RCC 7860 (cell line): ENCODE data around the gene CDC25C.
A peak's percentile ranks its signal among the peaks of the same experiment; 100 is the strongest.
"Not testable (repeated sequence)": the region's sequence is repeated elsewhere in the genome, so short reads cannot be mapped to it uniquely, and the experiment has no call there.

Experiments
- DNase-seq: peaks from one replicate; pipeline ENCODE4 v3.0.0-alpha.2; 2015; ENCODE audit warnings: low spot score
- FAIRE-seq: peaks from 2 replicates; lab custom pipeline; 2012; peaks lifted over from hg19 to GRCh38; lab: Jason Lieb, UNC

CDC25C gene

GRCh38 chr5:138349852-138350562 is 18.4 kb upstream of the CDC25C start:
- no peak for DNase-seq
- FAIRE-seq: no peak

- no peak for FAIRE-seq
- no peak for DNase-seq
Measured at GRCh38 chr5:138346889-138347288, 15.3 kb upstream of the CDC25C start.

GRCh38 chr5:138344887-138345622 is 13.5 kb upstream of the CDC25C start:
- DNase-seq (no peak), FAIRE-seq (no peak)

GRCh38 chr5:138340008-138340407 is 8.4 kb upstream of the CDC25C start:
- FAIRE-seq: no peak
- no peak for DNase-seq

DNA sequence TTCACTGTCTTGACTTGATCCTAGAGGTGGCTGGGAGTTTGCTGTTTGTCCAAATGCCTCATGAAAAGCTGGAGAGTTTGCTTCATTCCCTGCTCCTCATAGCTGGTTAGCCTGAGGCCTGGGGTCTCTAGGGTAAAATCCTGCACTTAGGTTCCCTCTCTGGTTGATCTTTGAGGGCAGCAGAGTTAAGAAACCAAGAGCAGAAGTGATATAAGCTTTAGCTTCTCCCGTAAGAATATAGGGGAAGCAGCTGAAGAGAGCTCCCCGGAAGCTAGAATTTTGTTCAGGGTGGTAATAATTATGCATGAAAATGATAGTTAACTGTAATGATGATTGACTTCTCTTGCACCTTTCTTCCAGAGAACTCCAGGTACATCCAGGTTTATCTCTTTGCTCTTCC is 7.9 kb upstream of the CDC25C start:
- DNase-seq: no peak

GRCh38 chr5:138339091-138339456 is 7.5 kb upstream of the CDC25C start:
- no peak for FAIRE-seq

More for the DNA sequence above, 7.9 kb upstream of the CDC25C start:
- no peak for FAIRE-seq

GRCh38 chr5:138338411-138339090 is 6.9 kb upstream of the CDC25C start:
- DNase-seq (no peak), FAIRE-seq (no peak)

More at GRCh38 chr5:138339091-138339456, 7.5 kb upstream of the CDC25C start:
- no peak for DNase-seq

GRCh38 chr5:138337685-138338410 is 6.2 kb upstream of the CDC25C start, which contains the start of gene FAM53C:
Gene FAM53C (plus strand): TSS chr5:138338266. CDS start chr5:138341336, 3,070 bp downstream.
- peak; percentile 74 for DNase-seq
- FAIRE-seq: no peak

DNA sequence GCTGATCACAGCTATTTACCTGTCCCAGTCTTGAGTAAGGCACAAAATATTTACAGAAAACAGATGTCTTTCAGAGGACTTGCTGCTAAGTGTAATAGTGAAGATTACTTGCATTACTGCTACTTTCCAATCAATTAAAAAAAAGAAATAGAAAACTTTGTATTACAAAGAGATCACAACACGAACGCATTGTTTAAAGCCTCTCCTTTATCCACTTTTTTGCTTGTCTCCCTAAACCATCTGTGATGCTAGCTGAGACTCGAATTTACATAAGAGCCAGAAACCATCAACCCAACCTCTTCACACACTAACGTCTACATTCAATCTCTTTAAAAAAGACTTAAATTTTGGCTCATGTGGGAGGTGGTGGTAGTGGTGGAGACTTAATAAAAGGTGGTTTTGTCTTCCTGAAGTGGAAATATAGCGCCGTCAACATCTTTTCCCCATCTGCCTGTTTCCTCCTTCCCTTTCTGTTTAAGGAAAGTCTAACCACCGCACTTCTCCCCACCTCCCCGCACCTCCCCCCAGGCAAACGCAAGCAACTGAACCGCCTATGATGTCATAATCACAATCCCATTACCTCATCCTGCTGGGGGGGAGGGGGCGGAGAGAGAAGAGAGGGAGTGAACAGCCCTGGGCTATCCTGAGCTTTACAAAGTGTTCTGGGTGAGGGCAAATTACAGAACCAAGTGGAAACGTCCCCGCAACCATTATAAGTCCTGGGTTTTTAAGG is 5.5 kb upstream of the CDC25C start:
- no peak for FAIRE-seq
- DNase-seq: peak; percentile 56

- FAIRE-seq: no peak
- DNase-seq: peak; percentile 66
Measured at GRCh38 chr5:138334867-138335447, 3.4 kb upstream of the CDC25C start.

DNA sequence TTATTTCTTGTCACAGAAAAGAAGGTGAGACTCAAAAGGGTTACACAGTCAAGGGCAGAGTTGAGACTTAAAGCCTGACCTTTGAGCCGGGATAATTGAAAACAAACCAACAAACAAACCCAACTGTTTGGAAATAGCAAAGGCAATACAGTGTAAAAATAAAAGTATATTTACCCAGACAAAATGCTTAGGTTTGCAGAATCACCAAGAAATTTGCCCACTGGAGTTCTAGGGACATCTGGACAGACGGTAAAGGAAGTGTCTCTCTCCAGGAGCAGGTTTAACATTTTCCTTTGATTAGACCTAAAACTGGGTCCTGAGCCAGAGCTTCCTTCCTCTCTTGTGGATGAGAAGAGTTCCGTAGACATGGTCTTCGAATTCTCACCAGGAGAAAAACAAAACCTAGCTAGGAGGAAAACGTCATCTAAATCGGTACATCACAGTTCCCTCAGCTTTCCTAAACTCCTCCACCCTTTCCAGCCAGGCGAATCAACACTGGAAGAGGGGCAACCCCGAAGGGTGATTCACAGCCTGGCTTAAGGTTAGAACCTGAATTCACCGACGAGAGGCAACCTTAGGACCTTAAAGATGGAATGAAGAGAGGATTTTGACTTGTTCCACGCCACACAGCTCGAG is 673 bp downstream of the CDC25C start:
- no peak for DNase-seq
- no peak for FAIRE-seq

DNA sequence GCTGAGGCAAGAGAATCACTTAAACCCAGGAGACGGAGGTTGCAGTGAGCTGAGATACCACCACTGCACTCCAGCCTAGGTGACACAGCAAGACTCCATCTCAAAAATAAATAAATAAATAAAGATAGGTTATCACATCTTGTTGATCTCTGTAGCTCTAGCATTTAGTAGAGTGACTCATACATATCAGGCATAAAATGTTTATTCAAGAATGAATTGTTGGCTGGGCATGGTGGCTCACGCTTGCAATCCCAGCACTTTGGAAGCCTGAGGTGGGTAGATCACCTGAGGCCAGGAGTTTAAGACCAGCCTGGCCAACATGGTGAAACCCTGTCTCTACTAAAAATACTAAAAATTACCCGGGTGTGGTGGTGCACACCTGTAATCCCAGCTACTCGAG is 13.4 kb downstream of the CDC25C start:
- FAIRE-seq, DNase-seq: not testable (repeated sequence)

DNA sequence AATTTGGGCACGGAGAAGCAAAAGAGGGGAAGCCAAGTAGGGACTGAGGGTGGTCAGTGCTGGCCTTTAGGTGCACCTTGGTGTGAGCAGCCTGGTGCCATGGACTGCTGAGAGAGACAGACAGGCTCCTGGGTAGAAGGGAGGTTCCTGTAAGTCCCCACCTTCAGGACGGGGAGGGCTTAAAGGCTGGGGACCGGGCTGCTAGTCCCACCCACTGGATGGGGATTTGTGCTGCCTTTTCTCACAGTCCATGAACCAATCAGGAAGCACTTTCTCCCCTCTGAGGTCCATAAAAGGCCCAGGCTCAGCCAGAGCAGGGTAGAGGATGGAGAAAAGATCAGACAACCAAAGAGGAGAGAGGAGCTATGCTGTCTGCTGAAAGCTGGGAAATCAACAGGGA is 15.2 kb downstream of the CDC25C start:
- FAIRE-seq: no peak
- DNase-seq: no peak

DNA sequence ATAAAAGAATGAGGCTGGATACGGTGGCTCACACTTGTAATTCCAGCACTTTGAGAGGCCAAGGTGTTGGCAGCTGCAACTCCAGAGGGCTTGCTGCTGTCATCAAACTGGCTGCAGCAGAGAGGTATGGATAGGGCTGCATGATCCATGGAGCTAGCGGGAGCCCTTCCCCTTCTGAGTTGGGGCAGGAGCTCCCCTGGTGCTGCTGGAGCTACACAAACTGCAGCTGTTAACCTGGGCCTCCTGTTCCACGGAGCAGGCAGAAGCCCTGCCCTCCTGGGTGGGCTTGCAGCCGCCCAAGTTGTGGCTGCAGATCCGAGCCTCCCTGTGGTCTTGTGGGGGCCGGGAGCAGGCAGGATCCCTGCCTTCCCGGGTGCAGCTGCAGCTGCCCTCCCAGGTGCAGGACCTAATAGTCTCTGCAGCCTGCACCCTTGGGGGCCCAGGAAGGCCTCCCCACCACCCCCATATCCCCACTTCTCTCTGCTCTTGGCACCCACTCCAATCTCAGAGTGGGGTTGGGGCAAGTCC is 15.8 kb downstream of the CDC25C start:
- DNase-seq (no peak), FAIRE-seq (no peak)

- DNase-seq (no peak), FAIRE-seq (no peak)
Measured at GRCh38 chr5:138305797-138306196, 25.8 kb downstream of the CDC25C start.

DNA sequence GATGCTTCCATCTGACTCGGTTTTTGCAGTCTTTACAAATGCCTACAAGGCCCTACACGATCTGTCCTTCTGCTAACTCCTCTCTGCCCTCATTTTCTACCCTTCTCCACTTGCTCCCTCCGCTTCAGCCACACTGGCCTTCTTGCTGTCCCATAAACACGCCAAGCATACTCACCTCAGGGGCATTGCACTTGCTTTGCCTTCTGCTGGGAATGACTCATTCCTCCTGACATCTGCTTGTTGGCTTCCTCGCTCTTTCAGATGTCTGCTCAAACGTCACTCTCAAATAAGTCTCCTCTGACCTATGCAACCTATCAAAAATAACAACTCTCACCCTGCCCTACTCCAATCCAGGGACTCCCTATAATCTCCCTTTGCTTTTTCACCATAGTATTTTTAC is 28.2 kb downstream of the CDC25C start:
- DNase-seq: no peak
- FAIRE-seq: no peak

GRCh38 chr5:138289296-138289695 is 42.3 kb downstream of the CDC25C start:
- no peak for DNase-seq
- FAIRE-seq: no peak

GRCh38 chr5:138287246-138287645 is 44.4 kb downstream of the CDC25C start:
- DNase-seq: no peak
- no peak for FAIRE-seq
